ENCODE data around the gene HAPLN3. TPM values are rescaled to one million over a fixed set of nuclear protein-coding genes. Genes with fewer than 3 reads are reported as not detected.

The HAPLN3 gene
- polyA plus RNA-seq, 1 donor from 2014 or later = 1.2 TPM

GRCh38 chr15:88872106-88872505 lies 23.2 kb downstream of the HAPLN3 start:
- Mint-ChIP-seq H3K4me3 (no peak overlapping the region), H3K9me3 (no peaks in the 10 kb centered on the region)

GRCh38 chr15:88871313-88871712 lies 24.0 kb downstream of the HAPLN3 start:
- Mint-ChIP-seq H3K36me3 (peaks cover 3% of the 10 kb centered on the region), H3K27me3 (peaks cover 4% of the 10 kb centered on the region), H3K4me1 (no peaks in the 10 kb centered on the region), H3K4me3 (no peak overlapping the region), H3K27ac (no peak overlapping the region), H3K9me3 (no peaks in the 10 kb centered on the region)

More at GRCh38 chr15:88872106-88872505, 23.2 kb downstream of the HAPLN3 start:
- peaks cover 6% of the 10 kb centered on the region for H3K36me3 Mint-ChIP-seq
- peaks cover 4% of the 10 kb centered on the region for H3K27me3 Mint-ChIP-seq
- no peaks in the 10 kb centered on the region for H3K4me1 Mint-ChIP-seq
- no peak overlapping the region for H3K27ac Mint-ChIP-seq

- peaks cover 2% of the 10 kb centered on the region for H3K36me3 Mint-ChIP-seq
- peaks cover 2% of the 10 kb centered on the region for H3K27me3 Mint-ChIP-seq
- H3K27ac Mint-ChIP-seq = no peak overlapping the region
- H3K4me1 Mint-ChIP-seq = no peaks in the 10 kb centered on the region
- no peak overlapping the region for H3K4me3 Mint-ChIP-seq
- H3K9me3 Mint-ChIP-seq = no peaks in the 10 kb centered on the region
Measured at GRCh38 chr15:88866295-88866881, 29.0 kb downstream of the HAPLN3 start.

GRCh38 chr15:88865498-88866099 lies 29.7 kb downstream of the HAPLN3 start:
- H3K27ac Mint-ChIP-seq = no peak overlapping the region
- H3K4me1 Mint-ChIP-seq = no peaks in the 10 kb centered on the region
- H3K36me3 Mint-ChIP-seq = no peaks in the 10 kb centered on the region
- no peaks in the 10 kb centered on the region for H3K9me3 Mint-ChIP-seq
- no peaks in the 10 kb centered on the region for H3K27me3 Mint-ChIP-seq
- H3K4me3 Mint-ChIP-seq = no peak overlapping the region

- Mint-ChIP-seq H3K27me3 (no peaks in the 10 kb centered on the region), H3K36me3 (no peaks in the 10 kb centered on the region), H3K4me3 (no peak overlapping the region), H3K9me3 (no peaks in the 10 kb centered on the region), H3K27ac (no peak overlapping the region), H3K4me1 (no peaks in the 10 kb centered on the region)
Measured at GRCh38 chr15:88864861-88865497, 30.4 kb downstream of the HAPLN3 start.

- Mint-ChIP-seq H3K36me3 (no peaks in the 10 kb centered on the region), H3K27me3 (no peaks in the 10 kb centered on the region), H3K9me3 (no peaks in the 10 kb centered on the region), H3K4me1 (no peaks in the 10 kb centered on the region), H3K4me3 (no peak overlapping the region), H3K27ac (no peak overlapping the region)
Measured at GRCh38 chr15:88863412-88863811, 31.9 kb downstream of the HAPLN3 start.

- Mint-ChIP-seq H3K27me3 (no peaks in the 10 kb centered on the region), H3K27ac (no peak overlapping the region), H3K36me3 (no peaks in the 10 kb centered on the region), H3K9me3 (no peaks in the 10 kb centered on the region), H3K4me3 (no peak overlapping the region), H3K4me1 (no peaks in the 10 kb centered on the region)
Measured at GRCh38 chr15:88860212-88860611, 35.1 kb downstream of the HAPLN3 start.

- H3K27me3 Mint-ChIP-seq = no peaks in the 10 kb centered on the region
- no peaks in the 10 kb centered on the region for H3K36me3 Mint-ChIP-seq
- no peaks in the 10 kb centered on the region for H3K4me1 Mint-ChIP-seq
- no peak overlapping the region for H3K27ac Mint-ChIP-seq
- peak overlapping the region in 1 of 4 donors; percentile 3 for H3K4me3 Mint-ChIP-seq
- H3K9me3 Mint-ChIP-seq = peaks cover 0 to 3% (median 0%) of the 10 kb centered on the region in 3 donors
Measured at GRCh38 chr15:88859550-88859949, 35.8 kb downstream of the HAPLN3 start.

- Mint-ChIP-seq H3K4me1 (no peaks in the 10 kb centered on the region), H3K36me3 (no peaks in the 10 kb centered on the region), H3K27me3 (no peaks in the 10 kb centered on the region), H3K9me3 (peaks cover 0 to 4% (median 0%) of the 10 kb centered on the region in 3 donors), H3K27ac (no peak overlapping the region), H3K4me3 (no peak overlapping the region)
Measured at GRCh38 chr15:88858934-88859333, 36.4 kb downstream of the HAPLN3 start.

GRCh38 chr15:88852476-88852875 lies 42.9 kb downstream of the HAPLN3 start:
- no peaks in the 10 kb centered on the region for H3K36me3 Mint-ChIP-seq
- H3K4me1 Mint-ChIP-seq = no peaks in the 10 kb centered on the region
- H3K27ac Mint-ChIP-seq = no peak overlapping the region
- H3K27me3 Mint-ChIP-seq = peaks cover 4% of the 10 kb centered on the region
- H3K4me3 Mint-ChIP-seq = no peak overlapping the region
- H3K9me3 Mint-ChIP-seq = peaks cover 0 to 8% (median 0%) of the 10 kb centered on the region in 3 donors

GRCh38 chr15:88849376-88850072 lies 45.8 kb downstream of the HAPLN3 start:
- H3K27me3 Mint-ChIP-seq = peaks cover 5% of the 10 kb centered on the region
- H3K4me3 Mint-ChIP-seq = peak overlapping the region in 1 of 4 donors; percentile 23
- H3K4me1 Mint-ChIP-seq = peaks cover 0 to 3% (median 0%) of the 10 kb centered on the region in 3 donors
- H3K27ac Mint-ChIP-seq = peak overlapping the region in 1 of 3 donors; percentile 80
- H3K9me3 Mint-ChIP-seq = peaks cover 0 to 5% (median 0%) of the 10 kb centered on the region in 3 donors
- H3K36me3 Mint-ChIP-seq = no peaks in the 10 kb centered on the region

GRCh38 chr15:88848203-88848602 lies 47.1 kb downstream of the HAPLN3 start:
- peaks cover 0 to 3% (median 0%) of the 10 kb centered on the region in 3 donors for H3K4me1 Mint-ChIP-seq
- H3K36me3 Mint-ChIP-seq = no peaks in the 10 kb centered on the region
- no peak overlapping the region for H3K27ac Mint-ChIP-seq
- no peaks in the 10 kb centered on the region for H3K9me3 Mint-ChIP-seq
- H3K27me3 Mint-ChIP-seq = peaks cover 5% of the 10 kb centered on the region
- H3K4me3 Mint-ChIP-seq = no peak overlapping the region

- Mint-ChIP-seq H3K36me3 (no peaks in the 10 kb centered on the region), H3K4me3 (no peak overlapping the region), H3K4me1 (peaks cover 0 to 3% (median 0%) of the 10 kb centered on the region in 3 donors), H3K27me3 (peaks cover 3% of the 10 kb centered on the region), H3K27ac (no peak overlapping the region), H3K9me3 (no peaks in the 10 kb centered on the region)
Measured at GRCh38 chr15:88847144-88847543, 48.2 kb downstream of the HAPLN3 start.

- H3K4me3 Mint-ChIP-seq = no peak overlapping the region
- H3K27me3 Mint-ChIP-seq = peaks cover 2% of the 10 kb centered on the region
- H3K27ac Mint-ChIP-seq = no peak overlapping the region
- H3K9me3 Mint-ChIP-seq = no peaks in the 10 kb centered on the region
- peaks cover 0 to 3% (median 0%) of the 10 kb centered on the region in 3 donors for H3K4me1 Mint-ChIP-seq
- no peaks in the 10 kb centered on the region for H3K36me3 Mint-ChIP-seq
Measured at GRCh38 chr15:88845616-88846015, 49.7 kb downstream of the HAPLN3 start.

GRCh38 chr15:88844749-88845386 lies 50.5 kb downstream of the HAPLN3 start:
- H3K27ac Mint-ChIP-seq = no peak overlapping the region
- H3K27me3 Mint-ChIP-seq = peaks cover 2% of the 10 kb centered on the region
- no peak overlapping the region for H3K4me3 Mint-ChIP-seq
- no peaks in the 10 kb centered on the region for H3K36me3 Mint-ChIP-seq
- H3K9me3 Mint-ChIP-seq = no peaks in the 10 kb centered on the region
- H3K4me1 Mint-ChIP-seq = peaks cover 0 to 3% (median 0%) of the 10 kb centered on the region in 3 donors
